Measurements from ENCODE around the gene WAS.

Gene WAS

DNA sequence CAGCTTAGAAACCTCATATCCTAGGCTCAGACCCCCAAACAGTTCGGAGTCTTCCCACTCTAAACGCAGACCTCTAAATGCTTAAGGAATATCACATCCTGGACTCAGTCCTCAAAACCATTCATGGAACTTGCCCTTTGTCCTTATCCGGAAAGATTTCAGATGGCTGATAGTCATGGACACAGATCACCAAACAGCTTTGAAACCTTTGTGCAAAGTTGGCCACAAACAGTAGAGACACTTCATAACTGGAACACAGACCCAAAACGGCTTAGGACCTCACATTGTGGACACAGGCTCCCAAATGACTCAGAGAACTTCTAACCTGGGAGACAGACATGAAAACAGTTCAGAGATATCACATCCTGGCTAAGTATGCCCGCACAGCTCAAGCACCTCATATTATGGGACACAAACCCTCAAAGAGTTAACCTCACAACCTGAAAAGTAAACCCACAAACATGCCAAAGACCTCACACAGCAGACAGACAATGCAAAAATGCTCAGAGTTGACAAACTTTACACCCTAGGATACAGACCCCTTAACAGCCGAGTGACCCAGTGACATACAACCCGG lies 28.4 kb downstream of the WAS start:
- no peak for DNase-seq (ENCODE audit: low spot score)

DNA sequence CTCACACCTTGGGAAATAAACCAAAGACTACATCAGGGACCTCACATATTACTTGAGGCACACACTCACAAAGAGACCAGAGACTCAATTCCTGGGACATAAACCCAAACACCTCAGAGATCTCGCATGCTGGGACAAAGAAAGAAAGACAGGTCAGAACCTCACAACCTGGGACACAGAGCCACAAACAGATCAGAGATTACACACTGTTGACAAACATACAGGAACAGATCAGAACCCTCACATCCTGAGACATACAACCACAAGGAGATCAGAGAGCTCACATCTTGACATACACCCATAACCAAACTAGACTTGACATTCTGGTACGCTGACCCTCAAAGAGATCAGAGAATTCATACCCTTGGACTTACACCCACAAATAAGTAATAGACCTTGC lies 30.2 kb downstream of the WAS start:
- DNase-seq (ENCODE audit: low spot score), result no peak

DNA sequence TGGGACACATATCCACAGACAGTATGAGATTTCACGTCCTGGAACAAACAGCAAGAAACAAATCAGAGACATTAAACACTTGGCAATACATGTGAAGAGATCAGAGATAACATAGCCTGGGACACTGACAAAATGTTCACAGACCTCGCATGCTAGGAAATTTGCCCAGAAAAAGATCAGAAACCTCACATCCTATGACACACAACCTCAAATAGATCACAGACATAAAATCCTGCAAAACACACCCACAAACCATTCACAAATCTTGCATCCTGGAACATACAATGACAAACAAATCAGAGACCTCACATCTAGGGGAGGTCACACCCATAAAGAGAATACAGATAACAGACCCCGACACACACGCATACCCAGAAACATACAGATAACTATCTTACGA lies 31.0 kb downstream of the WAS start:
- no peak for DNase-seq (ENCODE audit: low spot score)

DNA sequence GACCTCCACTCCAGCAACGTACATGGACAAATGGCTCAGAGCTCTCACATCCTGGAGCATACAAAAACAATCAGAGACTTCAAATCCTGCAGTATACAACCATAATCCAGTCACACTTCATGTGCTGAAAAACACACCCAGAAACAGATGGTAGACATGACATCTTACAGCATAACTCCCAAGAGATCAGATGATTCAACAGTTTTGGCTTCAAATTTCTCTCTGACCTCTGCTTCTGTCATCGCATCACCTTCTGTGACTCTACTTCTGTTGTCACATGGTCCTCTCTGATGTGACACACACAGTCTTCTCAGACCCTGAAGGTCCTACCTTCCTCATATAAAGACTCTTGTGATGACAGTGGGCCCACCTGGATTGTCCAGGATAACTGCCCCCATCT lies 31.5 kb downstream of the WAS start:
- no peak for DNase-seq (ENCODE audit: low spot score)

DNA sequence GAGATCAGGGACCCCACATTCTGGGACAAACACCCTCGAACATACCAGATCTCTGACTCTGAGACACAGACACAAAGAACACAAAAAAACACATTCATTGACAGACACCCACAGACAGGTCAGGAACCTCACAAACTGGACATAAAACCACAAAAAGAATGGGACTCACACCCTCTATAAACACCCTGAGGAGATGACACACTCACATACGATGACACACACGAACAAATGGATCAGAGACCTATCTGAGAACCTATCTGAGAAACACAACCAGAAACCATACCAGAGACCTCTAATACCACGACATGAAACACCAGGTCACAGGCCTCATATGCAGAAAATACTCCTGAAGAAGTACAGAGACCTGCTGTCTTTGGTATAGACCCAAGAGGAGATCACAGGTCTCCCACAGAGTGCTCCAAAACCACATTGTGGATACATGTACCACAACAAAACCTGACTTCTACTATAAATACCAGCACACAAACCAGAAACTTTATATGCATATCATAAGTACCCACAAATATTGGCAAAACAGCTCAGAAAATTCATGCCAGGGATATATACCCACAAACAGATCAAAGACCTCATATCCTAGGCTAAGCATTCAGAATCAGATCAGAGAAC lies 32.4 kb downstream of the WAS start:
- no peak for DNase-seq (ENCODE audit: low spot score)

DNA sequence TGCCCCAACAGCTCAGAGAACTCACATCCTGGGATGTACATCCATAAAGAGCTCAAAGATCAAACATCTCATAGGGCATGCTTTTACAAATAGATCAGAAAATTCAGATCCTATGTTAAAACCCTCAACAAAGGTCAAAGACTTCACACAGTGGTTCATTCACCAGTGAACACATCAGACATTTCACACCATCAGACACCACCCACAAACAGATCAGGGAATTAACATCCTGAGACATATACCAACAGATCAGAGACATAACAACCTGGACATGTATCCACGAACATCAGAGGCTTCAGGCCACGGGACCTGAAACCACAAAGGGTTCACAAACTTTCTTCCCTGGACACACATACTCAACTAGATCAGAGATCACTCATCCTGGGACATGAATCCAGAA lies 36.4 kb downstream of the WAS start:
- no peak for DNase-seq (ENCODE audit: low spot score)

DNA sequence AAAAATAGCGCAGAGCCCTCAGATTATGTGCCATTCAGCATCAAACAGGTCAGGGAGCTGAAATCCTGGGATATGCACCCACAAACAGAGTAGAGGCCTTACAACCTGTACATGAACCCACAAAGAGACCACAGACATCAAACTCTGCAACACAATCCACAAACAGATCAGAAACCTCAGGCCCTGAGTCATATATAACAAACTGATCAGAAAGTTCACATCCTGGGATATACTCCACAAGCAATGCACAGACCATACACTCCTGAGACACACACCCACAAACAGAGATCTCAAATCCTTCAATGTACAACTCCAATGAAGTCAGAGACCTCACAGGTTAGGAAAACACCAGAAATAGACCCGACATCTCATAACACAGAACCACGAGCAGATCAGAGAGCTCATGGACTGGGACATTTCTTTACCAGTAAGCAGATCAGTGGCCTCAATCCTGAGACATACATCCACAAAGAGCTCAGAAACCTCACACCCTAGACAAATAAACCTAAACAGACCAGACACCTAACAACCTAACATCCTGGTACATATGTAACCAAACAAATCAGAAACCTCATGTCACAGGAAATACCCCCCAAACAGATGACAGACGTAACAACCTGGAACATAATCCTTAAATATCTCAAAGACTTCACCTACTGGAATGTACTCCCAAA lies 37.1 kb downstream of the WAS start:
- DNase-seq (ENCODE audit: low spot score), result no peak

DNA sequence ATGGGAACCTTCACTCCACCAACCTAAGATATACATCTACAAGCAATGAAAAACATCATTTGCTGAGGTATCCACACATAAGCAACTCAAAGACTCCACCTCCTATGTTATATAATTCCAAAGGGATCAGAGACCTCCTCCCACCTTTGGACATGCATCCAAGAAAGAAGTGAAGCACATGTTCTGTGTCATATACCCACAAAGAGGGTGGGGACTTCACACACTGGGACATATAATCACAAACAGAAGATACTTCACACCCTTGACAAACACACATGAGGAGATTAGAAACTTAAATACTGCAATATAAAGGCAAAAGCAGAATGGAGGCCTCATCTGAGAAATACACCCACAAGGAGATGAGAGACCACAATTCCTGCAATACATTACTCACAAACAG lies 38.3 kb downstream of the WAS start:
- no peak for DNase-seq (ENCODE audit: low spot score)

DNA sequence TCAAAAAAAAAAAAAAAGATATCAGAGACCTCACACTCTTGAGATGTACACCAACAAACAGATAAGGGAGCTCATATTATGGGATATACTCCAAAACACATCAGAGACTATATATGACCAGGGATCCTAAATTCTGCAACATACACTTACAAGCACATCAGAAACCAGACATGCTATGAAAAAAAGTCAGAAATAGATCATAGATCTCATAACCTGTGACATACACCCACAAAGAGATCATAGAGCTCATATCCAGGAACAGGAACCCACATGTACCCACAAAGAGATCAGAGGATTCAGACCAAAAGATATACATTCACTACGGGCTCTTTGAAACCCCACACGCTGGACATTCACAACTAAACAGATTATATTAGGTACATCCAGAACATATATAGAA lies 43.0 kb downstream of the WAS start:
- no peak for DNase-seq (ENCODE audit: low spot score)

DNA sequence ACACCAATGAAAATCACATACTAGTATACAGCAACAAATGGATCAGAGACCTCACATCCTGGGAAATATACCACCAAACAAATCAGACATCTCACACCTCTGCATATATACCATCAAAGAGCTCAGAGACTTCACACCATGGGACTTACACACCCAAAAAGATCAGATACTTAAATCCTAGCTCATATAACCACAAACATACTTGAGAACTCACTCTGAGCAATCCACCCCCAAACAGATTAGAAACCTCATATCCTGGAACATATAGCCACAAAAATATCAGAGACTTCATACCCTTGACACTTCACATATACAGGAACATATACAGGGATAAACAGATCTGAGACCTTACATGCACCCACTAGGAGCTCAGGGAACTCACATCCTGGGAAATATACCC lies 45.1 kb downstream of the WAS start:
- no peak for DNase-seq (ENCODE audit: low spot score)

DNA sequence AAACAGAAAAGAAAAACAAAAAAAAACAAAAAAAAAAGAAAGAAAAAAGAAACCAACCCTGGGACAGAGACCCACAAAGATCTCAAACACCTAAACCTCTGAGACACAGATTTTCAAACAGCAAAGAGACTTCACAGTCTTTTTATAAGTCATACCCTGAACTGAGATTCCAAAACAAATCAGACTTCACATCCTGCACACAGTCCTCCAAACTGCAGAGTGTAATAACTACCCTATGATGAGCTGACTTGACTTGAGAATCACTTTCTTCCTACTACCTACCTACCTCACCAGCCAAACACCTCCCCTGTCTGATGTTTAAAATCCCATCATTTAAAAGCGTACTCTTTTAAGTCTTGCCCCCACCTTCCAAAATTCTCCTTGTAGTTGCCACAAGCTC lies 52.7 kb downstream of the WAS start:
- no peak for DNase-seq (ENCODE audit: low spot score)

DNA sequence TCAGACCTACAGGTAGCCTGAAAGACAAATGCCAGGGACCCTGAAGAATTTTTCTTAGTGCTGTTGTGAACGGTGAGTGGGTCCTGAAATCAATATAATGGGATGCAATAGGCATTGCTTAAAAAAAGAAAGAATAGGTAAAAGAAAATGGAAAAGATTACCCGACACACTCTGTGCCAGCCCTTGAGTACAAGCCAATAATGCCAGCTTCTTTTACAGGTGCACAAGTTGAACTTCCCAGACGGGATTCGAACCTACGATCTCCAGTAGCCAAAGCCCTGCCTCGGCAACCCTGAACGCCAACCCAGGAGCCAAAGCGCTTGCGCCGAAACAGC lies 53.2 kb downstream of the WAS start:
- DNase-seq (ENCODE audit: low spot score), result no peak

DNA sequence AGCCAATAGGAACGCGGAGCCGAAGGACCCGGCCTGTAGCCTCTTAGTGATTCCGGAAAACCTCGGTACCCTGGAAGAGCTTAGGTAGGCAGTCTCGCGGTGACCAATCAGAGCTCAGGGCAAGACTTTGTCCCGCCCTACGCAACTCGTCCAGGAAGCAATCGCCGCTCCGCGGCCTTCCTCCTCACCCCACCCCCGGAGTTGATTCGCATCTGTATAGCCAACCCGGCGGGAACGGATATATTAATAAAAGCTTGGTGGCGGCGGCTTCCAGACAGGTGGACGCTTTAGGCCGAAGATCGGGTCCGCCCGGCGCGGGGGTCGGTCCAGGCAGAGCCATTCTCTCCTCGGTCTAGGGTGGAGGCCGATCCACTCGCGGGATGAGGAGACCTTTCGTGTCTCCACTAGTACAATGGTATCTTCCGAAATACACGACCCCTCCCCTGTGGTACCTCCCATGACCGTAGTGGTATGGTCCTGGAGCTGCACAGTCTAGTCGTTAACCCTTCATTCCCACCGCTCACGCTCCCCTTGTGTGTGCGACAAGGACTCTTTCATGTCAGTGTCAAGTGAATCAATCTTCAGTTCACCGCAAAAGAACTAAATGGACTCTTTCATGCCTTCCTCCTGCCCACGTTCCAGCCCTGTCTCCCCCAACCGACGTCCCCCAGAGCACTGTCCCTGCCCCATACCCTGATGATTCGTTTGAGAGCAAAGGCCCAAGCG lies 53.8 kb downstream of the WAS start:
- peak; percentile 96 for DNase-seq (ENCODE audit: low spot score)

DNA sequence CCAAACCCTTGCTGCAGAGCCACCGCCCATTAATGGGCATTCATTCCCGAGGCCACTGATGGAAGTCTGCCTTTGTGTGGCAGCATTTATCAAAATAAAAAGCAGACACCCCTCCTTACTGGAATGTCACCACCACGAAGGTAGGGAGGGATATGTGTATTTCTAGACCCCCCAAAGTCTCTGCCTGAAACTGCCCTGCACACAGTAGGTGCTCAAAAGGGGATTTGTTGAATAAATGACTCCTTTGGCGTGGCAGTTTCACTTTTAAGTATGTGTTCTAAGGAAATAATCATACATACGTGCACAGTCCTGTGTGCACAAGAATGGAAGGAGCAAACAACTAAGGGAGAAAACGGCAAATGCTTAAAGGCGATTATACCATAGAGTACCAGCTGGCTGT lies 54.3 kb downstream of the WAS start:
- no peak for DNase-seq (ENCODE audit: low spot score)
